ENCODE data around the gene GHR.

Gene GHR

GRCh38 chr5:42520203-42520602 is 97.0 kb downstream of the GHR start:
- H3K4me3 ChIP-seq (replicated peaks; ENCODE audit: insufficient read depth, low read length): no peak overlapping the region
- DNase-seq (ENCODE audit: low read depth in 1 of 2, low spot score in 1 of 2): no peak

GRCh38 chr5:42520957-42521356 is 97.7 kb downstream of the GHR start:
- DNase-seq (ENCODE audit: low read depth in 1 of 2, low spot score in 1 of 2): no peak
- no peak overlapping the region for H3K4me3 ChIP-seq (replicated peaks; ENCODE audit: insufficient read depth, low read length)

More at GRCh38 chr5:42520203-42520602, 97.0 kb downstream of the GHR start:
- TF ChIP-seq CTCF (IDR thresholded peaks at IDR 0.05; ENCODE audit: insufficient read depth, low read length) (no peak), GABPA (IDR thresholded peaks at IDR 0.05; ENCODE audit: low read depth) (no peak), SPI1 (IDR thresholded peaks at IDR 0.05; ENCODE audit: borderline replicate concordance, low read depth) (no peak), POLR2AphosphoS5 (IDR thresholded peaks at IDR 0.05; ENCODE audit: low read depth) (no peak), REST (IDR thresholded peaks at IDR 0.05; ENCODE audit: insufficient replicate concordance, low read depth) (no peak)
- no peak overlapping the region for H3K27ac ChIP-seq (replicated peaks)
- H3K27me3 ChIP-seq (ENCODE audit: insufficient read depth, poor library complexity, severe bottlenecking): no peaks in the 10 kb centered on the region

GRCh38 chr5:42521406-42521805 is 98.2 kb downstream of the GHR start:
- TF ChIP-seq POLR2AphosphoS5 (IDR thresholded peaks at IDR 0.05; ENCODE audit: low read depth): no peak
- no peak for TF ChIP-seq REST (IDR thresholded peaks at IDR 0.05; ENCODE audit: insufficient replicate concordance, low read depth)
- no peak for TF ChIP-seq CTCF (IDR thresholded peaks at IDR 0.05; ENCODE audit: insufficient read depth, low read length)
- no peak for TF ChIP-seq GABPA (IDR thresholded peaks at IDR 0.05; ENCODE audit: low read depth)
- TF ChIP-seq SPI1 (IDR thresholded peaks at IDR 0.05; ENCODE audit: borderline replicate concordance, low read depth): no peak
- no peak overlapping the region for H3K27ac ChIP-seq (replicated peaks)
- DNase-seq (ENCODE audit: low read depth in 1 of 2, low spot score in 1 of 2): no peak
- no peaks in the 10 kb centered on the region for H3K27me3 ChIP-seq (ENCODE audit: insufficient read depth, poor library complexity, severe bottlenecking)
- H3K4me3 ChIP-seq (replicated peaks; ENCODE audit: insufficient read depth, low read length): no peak overlapping the region

More at GRCh38 chr5:42520957-42521356, 97.7 kb downstream of the GHR start:
- TF ChIP-seq CTCF (IDR thresholded peaks at IDR 0.05; ENCODE audit: insufficient read depth, low read length) (no peak), POLR2AphosphoS5 (IDR thresholded peaks at IDR 0.05; ENCODE audit: low read depth) (no peak), SPI1 (IDR thresholded peaks at IDR 0.05; ENCODE audit: borderline replicate concordance, low read depth) (no peak), GABPA (IDR thresholded peaks at IDR 0.05; ENCODE audit: low read depth) (no peak), REST (IDR thresholded peaks at IDR 0.05; ENCODE audit: insufficient replicate concordance, low read depth) (no peak)
- Histone ChIP-seq H3K27me3 (ENCODE audit: insufficient read depth, poor library complexity, severe bottlenecking) (no peaks in the 10 kb centered on the region), H3K27ac (replicated peaks) (no peak overlapping the region)

All from HL-60 (cell line).